Skeletal muscle cell (primary cell): Measurements from ENCODE around the gene ERCC3.
"Not testable (repeated sequence)": the region's sequence is repeated elsewhere in the genome, so short reads cannot be mapped to it uniquely, and the experiment has no call there.

ENCODE experiments used
- DNase-seq: peaks from one replicate; pipeline ENCODE4 v3.0.0-alpha.2; 2010; ENCODE audit warnings: low read depth
- H3K4me3 ChIP-seq: 2 replicates; pipeline ENCODE4 v1.5.1; 2011; ENCODE audit warnings: low read depth, mild to moderate bottlenecking, control low read depth, low read length, moderate library complexity

Gene ERCC3

GRCh38 chr2:127231130-127231865, 62.6 kb downstream of the ERCC3 start:
- no peak overlapping the region for H3K4me3 ChIP-seq
- peak; percentile 66 for DNase-seq

- no peak for DNase-seq
- H3K4me3 ChIP-seq: no peak overlapping the region
Measured at GRCh38 chr2:127229555-127229954, 64.4 kb downstream of the ERCC3 start.

- no peak overlapping the region for H3K4me3 ChIP-seq
- no peak for DNase-seq
Measured at GRCh38 chr2:127228102-127228501, 65.8 kb downstream of the ERCC3 start.

DNA sequence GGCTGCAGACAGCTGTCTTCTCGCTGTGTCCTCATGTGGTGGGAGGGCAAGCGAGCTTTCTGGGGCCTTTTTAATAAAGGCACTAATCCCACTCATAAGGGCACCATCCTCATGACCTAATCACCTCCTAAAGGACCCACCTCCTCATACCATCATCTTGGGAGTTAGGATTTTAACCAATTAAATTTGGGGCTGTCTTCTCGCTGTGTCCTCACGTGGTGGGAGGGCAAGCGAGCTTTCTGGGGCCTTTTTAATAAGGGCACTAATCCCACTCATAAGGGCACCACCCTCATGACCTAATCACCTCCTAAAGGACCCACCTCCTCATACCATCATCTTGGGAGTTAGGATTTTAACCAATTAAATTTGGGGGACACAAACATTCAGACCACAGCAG, 66.7 kb downstream of the ERCC3 start:
- not testable (repeated sequence) for H3K4me3 ChIP-seq, DNase-seq

DNA sequence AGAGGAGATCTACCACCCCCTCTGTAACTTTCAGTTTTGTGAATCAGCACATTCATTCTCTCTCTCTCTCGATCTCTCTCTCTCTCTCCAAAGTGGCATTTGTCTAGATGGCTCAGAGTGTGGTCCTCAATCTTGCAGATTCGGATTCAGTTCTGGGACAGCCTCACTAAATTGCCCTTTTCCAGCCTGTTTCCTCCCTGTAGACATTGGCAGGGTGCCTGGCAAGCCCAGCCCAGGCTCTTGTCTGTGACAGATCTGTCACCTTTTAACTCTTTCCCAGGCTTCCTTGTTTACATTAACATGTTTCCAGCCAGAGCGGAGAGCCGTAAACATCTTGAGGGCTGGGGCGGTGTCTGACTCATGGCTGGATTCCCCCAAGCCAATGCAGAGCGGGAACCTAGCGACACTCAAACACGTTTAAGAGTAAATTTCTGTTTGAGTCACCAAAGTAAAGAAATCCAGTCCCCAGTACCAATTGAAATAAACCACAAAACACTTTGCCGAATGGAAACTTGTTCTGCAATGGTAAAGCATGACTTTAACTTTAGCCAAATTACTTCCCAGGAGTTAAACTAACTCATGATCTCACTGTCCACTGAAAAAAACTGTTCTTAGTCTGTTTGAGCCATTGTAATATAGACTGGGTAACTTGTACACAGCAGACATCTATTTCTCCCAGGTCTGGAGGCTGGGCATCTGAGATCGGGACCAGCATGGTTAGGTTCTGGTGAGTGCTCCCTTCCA, 67.3 kb downstream of the ERCC3 start:
- no peak overlapping the region for H3K4me3 ChIP-seq
- peak; percentile 77 for DNase-seq

GRCh38 chr2:127226132-127226519, 67.8 kb downstream of the ERCC3 start:
- DNase-seq: no peak
- H3K4me3 ChIP-seq: no peak overlapping the region

DNA sequence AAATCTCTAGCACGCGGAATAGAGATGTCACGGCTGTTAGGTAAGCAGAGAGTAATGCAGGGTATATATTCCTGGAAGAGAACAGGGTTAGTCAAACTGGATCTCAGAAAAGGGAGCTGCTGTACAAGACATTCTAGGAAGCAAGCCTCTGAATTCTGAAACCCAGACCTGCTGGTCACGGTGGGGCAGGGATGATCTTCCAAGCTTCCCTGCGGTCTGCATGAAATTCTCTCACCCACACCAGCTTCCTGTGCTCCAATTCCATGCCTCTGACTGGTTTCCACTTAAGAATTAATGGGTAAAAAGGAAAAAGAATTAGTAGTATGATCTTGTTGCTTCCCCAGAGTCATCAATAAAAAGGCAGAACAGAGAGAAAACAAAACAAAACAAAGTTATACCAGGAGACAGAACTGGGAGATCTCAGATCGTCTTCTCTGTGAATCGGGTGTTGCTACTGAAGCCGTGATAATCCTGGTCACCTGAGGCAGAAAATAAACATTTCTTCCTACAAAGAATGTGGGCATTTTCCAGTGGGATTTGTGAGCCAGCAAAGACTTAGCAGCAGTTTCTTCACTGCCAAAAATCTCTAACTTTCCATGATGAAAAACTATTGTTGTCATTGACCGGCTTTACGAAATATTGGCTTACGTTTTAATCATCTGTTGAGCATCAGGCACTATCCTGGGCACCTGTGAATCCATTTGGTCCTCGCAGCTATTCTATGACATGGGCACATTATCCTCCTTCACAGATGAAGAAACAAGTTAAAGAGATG, 68.6 kb downstream of the ERCC3 start:
- no peak overlapping the region for H3K4me3 ChIP-seq
- peak; percentile 62 for DNase-seq

DNA sequence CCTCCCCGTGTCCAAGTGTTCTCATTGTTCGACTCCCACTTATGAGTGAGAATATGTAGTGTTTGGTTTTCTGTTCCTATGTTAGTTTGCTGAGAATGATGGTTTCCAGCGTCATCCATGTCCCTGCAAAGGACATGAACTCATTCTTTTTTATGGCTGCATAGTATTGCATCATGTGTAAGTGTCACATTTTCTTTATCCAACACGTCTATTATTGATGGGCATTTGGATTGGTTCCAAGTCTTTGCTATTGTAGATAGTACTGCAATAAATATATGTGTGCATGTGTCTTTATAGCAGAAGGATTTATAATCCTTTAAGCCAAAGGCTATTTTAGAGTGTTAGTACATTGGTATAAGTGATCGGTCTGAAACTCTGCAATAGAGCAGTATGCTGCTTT, 69.8 kb downstream of the ERCC3 start:
- H3K4me3 ChIP-seq, DNase-seq: not testable (repeated sequence)

- DNase-seq: no peak
- peak overlapping the region; percentile 61 for H3K4me3 ChIP-seq
Measured at GRCh38 chr2:127220768-127221527, 73.0 kb downstream of the ERCC3 start.

- H3K4me3 ChIP-seq: peak within 1 kb of the TSS; percentile 61
Measured at GRCh38 chr2:127220102-127220767, 73.7 kb downstream of the ERCC3 start, which contains the start of gene CYP27C1. TSS of gene CYP27C1 (minus strand) at chr2:127220299. CDS start at chr2:127220270, 29 bp downstream.

GRCh38 chr2:127219171-127220070, 74.5 kb downstream of the ERCC3 start:
- H3K4me3 ChIP-seq: peak overlapping the region; percentile 61
- DNase-seq: no peak

More at GRCh38 chr2:127220102-127220767, 73.7 kb downstream of the ERCC3 start, which contains the start of gene CYP27C1:
- no peak for DNase-seq

DNA sequence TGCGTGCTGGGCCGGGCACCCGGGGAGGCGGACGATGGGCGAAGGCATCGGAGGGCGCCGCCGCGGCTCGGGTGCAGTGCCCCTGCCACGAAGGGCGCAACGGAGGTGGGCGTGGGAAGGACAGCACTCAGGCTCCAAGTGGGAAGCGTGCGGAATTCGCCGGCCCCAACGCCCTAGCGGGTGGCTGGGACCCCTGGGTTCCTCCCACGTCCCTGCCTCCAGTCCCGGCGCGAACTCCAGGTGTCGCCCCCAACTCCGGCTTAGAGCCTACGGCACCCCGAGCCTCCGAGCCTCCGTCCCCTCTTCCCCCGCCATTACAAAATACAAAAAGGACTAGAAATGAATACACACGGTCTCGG, 75.2 kb downstream of the ERCC3 start:
- peak overlapping the region; percentile 61 for H3K4me3 ChIP-seq
- no peak for DNase-seq

GRCh38 chr2:127217470-127218325, 76.2 kb downstream of the ERCC3 start:
- no peak overlapping the region for H3K4me3 ChIP-seq

DNA sequence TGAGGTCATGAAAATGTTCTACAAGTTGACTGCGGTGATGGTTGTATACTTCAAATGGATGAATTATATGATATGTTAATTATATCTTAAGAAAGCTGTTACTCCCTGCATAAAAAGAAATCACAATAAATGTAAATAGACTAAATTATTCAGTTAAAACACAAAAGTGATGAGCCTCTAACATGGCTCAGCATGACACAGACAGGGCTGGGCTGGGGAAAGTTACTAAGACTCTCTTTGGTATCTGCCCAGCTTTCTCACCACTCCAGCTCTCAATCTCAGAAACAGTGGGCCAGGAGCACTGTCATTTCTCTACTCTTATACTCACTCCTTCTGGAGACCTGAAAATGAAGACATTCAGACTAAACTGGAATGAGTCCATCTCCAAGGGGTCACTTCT, 77.4 kb downstream of the ERCC3 start:
- DNase-seq: no peak
- no peak overlapping the region for H3K4me3 ChIP-seq

More at GRCh38 chr2:127217470-127218325, 76.2 kb downstream of the ERCC3 start:
- DNase-seq: no peak

DNA sequence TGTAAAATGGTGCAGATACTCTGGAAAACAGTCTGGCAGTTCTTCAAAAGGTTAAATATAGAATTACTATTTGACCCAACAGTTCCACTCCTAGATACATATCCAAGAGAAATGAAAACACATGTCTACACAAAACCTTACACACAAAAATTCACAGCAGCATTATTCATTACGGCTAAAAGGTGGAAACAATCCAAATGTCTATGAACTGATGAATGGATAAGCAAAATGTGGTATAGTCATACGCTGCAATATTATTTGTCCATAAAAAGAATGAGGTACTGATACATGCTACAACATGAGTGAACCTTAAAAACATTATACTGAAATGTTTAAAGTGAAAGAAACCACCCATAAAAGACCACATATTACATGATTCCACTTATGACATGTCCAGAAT, 77.8 kb downstream of the ERCC3 start:
- DNase-seq: no peak
- no peak overlapping the region for H3K4me3 ChIP-seq

DNA sequence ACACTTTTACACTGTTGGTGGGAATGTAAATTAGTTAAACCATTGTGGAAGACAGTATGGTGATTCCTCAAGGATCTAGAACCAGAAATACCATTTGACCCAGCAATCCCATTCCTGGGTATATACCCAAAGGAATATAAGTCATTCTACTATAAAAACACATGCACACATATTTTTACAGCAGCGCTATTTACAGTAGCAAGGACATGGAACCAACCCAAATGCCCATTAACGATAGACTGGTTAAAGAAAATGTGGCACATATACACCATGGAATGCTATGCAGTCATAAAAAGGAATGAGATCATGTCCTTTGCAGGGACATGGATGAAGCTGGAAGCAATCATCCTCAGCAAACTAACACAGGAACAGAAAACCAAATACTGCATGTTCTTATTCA, 79.7 kb downstream of the ERCC3 start:
- DNase-seq, H3K4me3 ChIP-seq: not testable (repeated sequence)

DNA sequence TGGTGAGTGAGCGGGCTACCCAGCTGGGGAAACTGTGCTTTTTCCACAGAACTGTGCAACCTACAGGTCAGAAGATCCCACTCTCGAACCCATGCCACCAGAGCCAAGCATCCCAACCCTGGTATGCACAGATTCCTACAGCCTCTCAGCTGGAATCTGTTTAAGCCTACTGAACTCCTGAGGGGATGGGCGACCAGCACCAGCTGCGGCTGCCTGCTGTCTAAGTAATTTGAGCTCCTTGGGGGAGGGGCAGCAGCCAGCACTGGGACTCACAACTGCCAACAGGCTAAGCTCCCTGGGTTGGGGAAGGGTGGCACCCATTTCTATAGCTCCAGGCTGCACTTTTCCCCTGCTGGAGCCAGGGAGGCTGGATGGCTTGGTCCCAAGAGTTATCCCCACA, 85.6 kb downstream of the ERCC3 start:
- no peak for DNase-seq
- no peak overlapping the region for H3K4me3 ChIP-seq
